Mesothelial cell of epicardium (in vitro differentiated cells): ENCODE measurements around the gene RPS6KA3. TPM values are rescaled to one million over a fixed set of nuclear protein-coding genes. Genes with fewer than 3 reads are reported as not detected.

Experiments used
- DNase-seq, 2 experiments: peaks; one replicate each; pipeline ENCODE4 v3.0.0; 2021; ENCODE audit warnings: low spot score in 2 of 2; ENCODE audit not compliant: unreplicated experiment in 2 of 2
- H3K27ac Mint-ChIP-seq: 2 replicates; pipeline ENCODE4 v1.8.0; 2021; ENCODE audit warnings: mixed read lengths
- H3K27me3 Mint-ChIP-seq: 2 replicates; pipeline ENCODE4 v1.8.0; 2021; ENCODE audit warnings: low read depth, mixed read lengths
- H3K36me3 Mint-ChIP-seq: 2 replicates; pipeline ENCODE4 v1.8.0; 2021; ENCODE audit warnings: mixed read lengths
- H3K4me1 Mint-ChIP-seq: 2 replicates; pipeline ENCODE4 v1.8.0; 2021; ENCODE audit warnings: mixed read lengths
- H3K4me3 Mint-ChIP-seq: 2 replicates; pipeline ENCODE4 v1.8.0; 2021; ENCODE audit warnings: mild to moderate bottlenecking, moderate library complexity, mixed read lengths
- H3K9me3 Mint-ChIP-seq: 2 replicates; pipeline ENCODE4 v1.8.0; 2021; ENCODE audit warnings: mixed read lengths
- CTCF ChIP-seq: fragments of 200-600 bp; sonication (generic); IDR thresholded peaks from one replicate; pipeline ENCODE4 v1.5.0; 2021; ENCODE audit warnings: antibody characterized with exemption; ENCODE audit not compliant: unreplicated experiment
- total RNA-seq: library from RNA; stranded (reverse); gene quantifications from 3 replicates; pipeline ENCODE4 v1.2.1, GENCODE V29; 2021

RPS6KA3 gene
- total RNA-seq, 1 donor from 2014 or later = 42.3 TPM

- no peak for TF ChIP-seq CTCF
- Mint-ChIP-seq H3K36me3 (peaks cover 22% of the 10 kb centered on the region), H3K27ac (no peak overlapping the region), H3K9me3 (peaks cover 12% of the 10 kb centered on the region), H3K4me1 (no peaks in the 10 kb centered on the region), H3K27me3 (no peaks in the 10 kb centered on the region), H3K4me3 (no peak overlapping the region)
- no peak for DNase-seq
Observed at GRCh38 chrX:20159797-20160385, 106.8 kb downstream of the RPS6KA3 start.

- peaks cover 24% of the 10 kb centered on the region for H3K36me3 Mint-ChIP-seq
- peaks cover 32% of the 10 kb centered on the region for H3K9me3 Mint-ChIP-seq
- no peak for TF ChIP-seq CTCF
- no peak overlapping the region for H3K4me3 Mint-ChIP-seq
- no peaks in the 10 kb centered on the region for H3K4me1 Mint-ChIP-seq
- no peaks in the 10 kb centered on the region for H3K27me3 Mint-ChIP-seq
- DNase-seq = no peak
- no peak overlapping the region for H3K27ac Mint-ChIP-seq
Observed at GRCh38 chrX:20151689-20152088, 115.0 kb downstream of the RPS6KA3 start.

GRCh38 chrX:20149326-20149725 is 117.4 kb downstream of the RPS6KA3 start:
- Mint-ChIP-seq H3K4me1 (no peaks in the 10 kb centered on the region), H3K27me3 (no peaks in the 10 kb centered on the region), H3K36me3 (peaks cover 16% of the 10 kb centered on the region), H3K9me3 (peaks cover 31% of the 10 kb centered on the region), H3K4me3 (no peak overlapping the region), H3K27ac (no peak overlapping the region)
- no peak for TF ChIP-seq CTCF
- no peak for DNase-seq

GRCh38 chrX:20147561-20147960 is 119.1 kb downstream of the RPS6KA3 start:
- no peak overlapping the region for H3K27ac Mint-ChIP-seq
- no peak overlapping the region for H3K4me3 Mint-ChIP-seq
- no peaks in the 10 kb centered on the region for H3K4me1 Mint-ChIP-seq
- TF ChIP-seq CTCF = no peak
- peaks cover 31% of the 10 kb centered on the region for H3K9me3 Mint-ChIP-seq
- peaks cover 10% of the 10 kb centered on the region for H3K36me3 Mint-ChIP-seq
- no peaks in the 10 kb centered on the region for H3K27me3 Mint-ChIP-seq
- DNase-seq = no peak

- H3K36me3 Mint-ChIP-seq = no peaks in the 10 kb centered on the region
- DNase-seq = no peak
- no peak for TF ChIP-seq CTCF
- no peak overlapping the region for H3K4me3 Mint-ChIP-seq
- no peak overlapping the region for H3K27ac Mint-ChIP-seq
- H3K4me1 Mint-ChIP-seq = peaks cover 8% of the 10 kb centered on the region
- peaks cover 28% of the 10 kb centered on the region for H3K9me3 Mint-ChIP-seq
- no peaks in the 10 kb centered on the region for H3K27me3 Mint-ChIP-seq
Observed at GRCh38 chrX:20144491-20144890, 122.2 kb downstream of the RPS6KA3 start.

GRCh38 chrX:20143561-20143960 is 123.1 kb downstream of the RPS6KA3 start:
- Mint-ChIP-seq H3K27me3 (no peaks in the 10 kb centered on the region), H3K27ac (no peak overlapping the region), H3K36me3 (peaks cover 4% of the 10 kb centered on the region), H3K9me3 (peaks cover 21% of the 10 kb centered on the region), H3K4me3 (no peak overlapping the region), H3K4me1 (peaks cover 14% of the 10 kb centered on the region)
- no peak for DNase-seq
- no peak for TF ChIP-seq CTCF
